Left forelimb (tissue), 1 donor: ENCODE results near the gene AQP3.
"Not testable (repeated sequence)": the region's sequence is repeated elsewhere in the genome, so short reads cannot be mapped to it uniquely, and the experiment has no call there.

Source experiments
- DNase-seq: peaks from one replicate; pipeline ENCODE4 v3.0.0-alpha.2; 2018; ENCODE audit warnings: low spot score

The AQP3 gene

GRCh38 chr9:33465096-33465495 is 17.7 kb upstream of the AQP3 start:
- DNase-seq, result no peak

GRCh38 chr9:33464045-33464636 is 16.7 kb upstream of the AQP3 start:
- DNase-seq, result no peak

GRCh38 chr9:33463151-33463550 is 15.8 kb upstream of the AQP3 start:
- no peak for DNase-seq

- DNase-seq, result no peak
These were observed 14.1 kb upstream of the AQP3 start for GRCh38 chr9:33461492-33461891.

- DNase-seq, result no peak
These were observed 13.5 kb upstream of the AQP3 start for GRCh38 chr9:33460854-33461253.

- no peak for DNase-seq
These were observed 11.7 kb upstream of the AQP3 start for GRCh38 chr9:33459115-33459514.

- DNase-seq, result no peak
These were observed 11.1 kb upstream of the AQP3 start for GRCh38 chr9:33458444-33458843.

- no peak for DNase-seq
These were observed 8.6 kb upstream of the AQP3 start for GRCh38 chr9:33455945-33456344.

GRCh38 chr9:33455456-33455855 is 8.1 kb upstream of the AQP3 start:
- DNase-seq, result not testable (repeated sequence)

GRCh38 chr9:33454661-33455026 is 7.3 kb upstream of the AQP3 start:
- DNase-seq, result not testable (repeated sequence)

- DNase-seq, result no peak
These were observed 6.7 kb upstream of the AQP3 start for GRCh38 chr9:33453999-33454660.

- DNase-seq, result no peak
These were observed 6.0 kb upstream of the AQP3 start for GRCh38 chr9:33453286-33453860.

- DNase-seq, result no peak
These were observed 5.5 kb upstream of the AQP3 start for GRCh38 chr9:33452828-33453271.

GRCh38 chr9:33450621-33451146 is 3.3 kb upstream of the AQP3 start:
- no peak for DNase-seq

- DNase-seq, result no peak
These were observed 2.3 kb upstream of the AQP3 start for GRCh38 chr9:33449715-33450114.

GRCh38 chr9:33447799-33448553 is 583 bp upstream of the AQP3 start:
- DNase-seq, result no peak

GRCh38 chr9:33446240-33446945 is 1.0 kb downstream of the AQP3 start:
- DNase-seq, result no peak

- DNase-seq, result no peak
These were observed 1.8 kb downstream of the AQP3 start for GRCh38 chr9:33445389-33446239.

GRCh38 chr9:33443464-33444154 is 3.8 kb downstream of the AQP3 start:
- DNase-seq, result no peak

- DNase-seq, result no peak
These were observed 4.3 kb downstream of the AQP3 start for GRCh38 chr9:33443047-33443446.
